Activated T-helper 2 cell treated with anti-CD3 and anti-CD28 coated beads, Interferon-gamma antibody, Interleukin-2, Interleukin-4, amounts not matched to agents 10 μg/mL and 5 μg/mL and 100 μg/mL, durations not matched to agents 14 hours and 24 hours and 36 hours (primary cell): ENCODE measurements around the gene DYNAP. TPM values are rescaled to one million over a fixed set of nuclear protein-coding genes. Genes with fewer than 3 reads are reported as not detected.

ENCODE experiments used
- total RNA-seq: library from RNA; stranded (reverse); gene quantifications from 2 replicates; pipeline ENCODE4 v1.2.3, GENCODE V29; 2022

Gene DYNAP
- total RNA-seq, 1 donor from 2014 or later, result not detected

Other genes starting within 250 kb of the DYNAP start
- not detected in 2 replicates for gene STARD6, start 233.4 kb upstream of the DYNAP start, total RNA-seq
- 10.4 and 10.9 TPM in 2 replicates for gene C18orf54, start 233.3 kb upstream of the DYNAP start, total RNA-seq
- 0.75 and 0.92 TPM in 2 replicates for gene RAB27B, start 237.2 kb downstream of the DYNAP start, total RNA-seq